Mononuclear cell (primary cell): ENCODE results near the gene KAT2B. TPM values are rescaled to one million over a fixed set of nuclear protein-coding genes. Genes with fewer than 3 reads are reported as not detected.

ENCODE experiments used
- total RNA-seq: library from RNA; depleted of rRNA; stranded (reverse); fragments of >200 nt; gene quantifications from one replicate; pipeline ENCODE4 v1.2.3, GENCODE V29; 2012

KAT2B gene
- total RNA-seq, 1 donor, result 31.1 TPM

Other genes starting within 250 kb of the KAT2B start
- gene EFHB, start 106.2 kb upstream of the KAT2B start, total RNA-seq, result 0.73 TPM
- gene RAB5A, start 93.3 kb upstream of the KAT2B start, total RNA-seq, result 150 TPM
- not detected for gene PP2D1, start 28.2 kb upstream of the KAT2B start, total RNA-seq
- 0.73 TPM for gene SGO1, start 145.8 kb downstream of the KAT2B start, total RNA-seq